ENCODE results near the gene MED7. TPM values are rescaled to one million over a fixed set of nuclear protein-coding genes. Genes with fewer than 3 reads are reported as not detected.

Gene MED7
- total RNA-seq, 1 experiment from 2014 or later, result 24.1 TPM

- no peak for DNase-seq
- Mint-ChIP-seq H3K27ac (ENCODE audit: unreplicated experiment) (no peak overlapping the region), H3K27me3 (ENCODE audit: unreplicated experiment) (no peaks in the 10 kb centered on the region), H3K36me3 (ENCODE audit: insufficient read depth, unreplicated experiment) (no peaks in the 10 kb centered on the region), H3K9me3 (ENCODE audit: low read depth, unreplicated experiment) (no peaks in the 10 kb centered on the region), H3K4me3 (ENCODE audit: low read depth, unreplicated experiment) (no peak overlapping the region), H3K4me1 (ENCODE audit: low read depth, unreplicated experiment) (peaks cover 23% of the 10 kb centered on the region)
- BruUV-seq (replicated peaks), result no TSS peak
- CTCF ChIA-PET, result interaction anchor here (0.8 kb wide), 1 partner anchor 11 kb away, joined by 3 read pairs; no protein-coding TSS in a partner anchor
- intact Hi-C loops (cut with micrococcal nuclease; ENCODE audit: unreplicated experiment), result no loop called here
- no peak for TF ChIP-seq CTCF (IDR thresholded peaks at IDR 0.05; ENCODE audit: unreplicated experiment)
Measured at GRCh38 chr5:157106630-157107461, 35.8 kb downstream of the MED7 start.

- H3K4me3 Mint-ChIP-seq (ENCODE audit: low read depth, unreplicated experiment), result no peak overlapping the region
- no peak for DNase-seq
- CTCF ChIA-PET, result no interaction called here
- TF ChIP-seq CTCF (IDR thresholded peaks at IDR 0.05; ENCODE audit: unreplicated experiment), result no peak
- no peaks in the 10 kb centered on the region for H3K36me3 Mint-ChIP-seq (ENCODE audit: insufficient read depth, unreplicated experiment)
- BruUV-seq (replicated peaks), result no TSS peak
- no peak overlapping the region for H3K27ac Mint-ChIP-seq (ENCODE audit: unreplicated experiment)
- no peaks in the 10 kb centered on the region for H3K9me3 Mint-ChIP-seq (ENCODE audit: low read depth, unreplicated experiment)
- no peaks in the 10 kb centered on the region for H3K27me3 Mint-ChIP-seq (ENCODE audit: unreplicated experiment)
- peaks cover 17% of the 10 kb centered on the region for H3K4me1 Mint-ChIP-seq (ENCODE audit: low read depth, unreplicated experiment)
- intact Hi-C loops (cut with micrococcal nuclease; ENCODE audit: unreplicated experiment), result no loop called here
Measured at GRCh38 chr5:157100140-157100679, 42.5 kb downstream of the MED7 start.

GRCh38 chr5:157088342-157088990 lies 54.2 kb downstream of the MED7 start:
- no peak for TF ChIP-seq CTCF (IDR thresholded peaks at IDR 0.05; ENCODE audit: unreplicated experiment)
- CTCF ChIA-PET, result no interaction called here
- Mint-ChIP-seq H3K27ac (ENCODE audit: unreplicated experiment) (no peak overlapping the region), H3K4me3 (ENCODE audit: low read depth, unreplicated experiment) (no peak overlapping the region), H3K36me3 (ENCODE audit: insufficient read depth, unreplicated experiment) (no peaks in the 10 kb centered on the region), H3K27me3 (ENCODE audit: unreplicated experiment) (no peaks in the 10 kb centered on the region), H3K4me1 (ENCODE audit: low read depth, unreplicated experiment) (peaks cover 16% of the 10 kb centered on the region), H3K9me3 (ENCODE audit: low read depth, unreplicated experiment) (no peaks in the 10 kb centered on the region)
- intact Hi-C loops (cut with micrococcal nuclease; ENCODE audit: unreplicated experiment), result no loop called here
- BruUV-seq (replicated peaks), result no TSS peak
- no peak for DNase-seq

Other genes with a start within 250 kb of the MED7 start
- gene TIMD4, start 179.6 kb downstream of the MED7 start, total RNA-seq (2022), result not detected in 2 replicates
- 5.8 and 6.0 TPM in 2 replicates for gene HAVCR1, start 83.7 kb downstream of the MED7 start, total RNA-seq (2022)
- gene HAVCR2, start 33.8 kb downstream of the MED7 start, total RNA-seq (2022), result 0.17 and 0.19 TPM in 2 replicates
- not detected in 2 replicates for gene GARIN3, start 23.4 kb upstream of the MED7 start, total RNA-seq (2022)
- gene ITK, start 38.0 kb upstream of the MED7 start, total RNA-seq (2022), result not detected in 2 replicates
- 37.8 and 38.8 TPM in 2 replicates for gene CYFIP2, start 123.3 kb upstream of the MED7 start, total RNA-seq (2022)